T-helper 9 cell (primary cell): ENCODE measurements around the gene MAU2.
"Not testable (repeated sequence)": the region's sequence is repeated elsewhere in the genome, so short reads cannot be mapped to it uniquely, and the experiment has no call there.

ENCODE experiments used
- DNase-seq: peaks from one replicate; pipeline ENCODE4 v3.0.0-alpha.2; 2020

The MAU2 gene

GRCh38 chr19:19348266-19348665 is 27.6 kb downstream of the MAU2 start:
- no peak for DNase-seq

- DNase-seq: no peak
These were observed 28.7 kb downstream of the MAU2 start for GRCh38 chr19:19349365-19349764.

DNA sequence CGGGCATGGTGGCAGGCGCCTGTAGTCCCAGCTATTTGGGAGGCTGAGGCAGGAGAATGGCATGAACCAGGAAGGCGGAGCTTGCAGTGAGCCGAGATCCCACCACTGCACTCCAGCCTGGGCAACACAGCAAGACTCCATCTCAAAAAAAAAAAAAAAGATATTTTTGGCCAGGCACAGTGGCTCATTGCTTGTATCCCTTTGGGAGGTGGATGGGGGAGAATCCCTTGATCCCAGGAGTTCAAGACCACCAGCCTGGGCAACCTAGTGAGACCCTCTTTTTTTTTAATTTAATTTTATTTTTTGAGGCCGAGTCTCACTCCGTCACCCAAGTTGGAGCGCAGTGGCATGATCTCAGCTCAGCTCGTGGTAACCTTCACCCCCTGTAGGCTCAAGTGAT is 30.1 kb downstream of the MAU2 start:
- DNase-seq: not testable (repeated sequence)

DNA sequence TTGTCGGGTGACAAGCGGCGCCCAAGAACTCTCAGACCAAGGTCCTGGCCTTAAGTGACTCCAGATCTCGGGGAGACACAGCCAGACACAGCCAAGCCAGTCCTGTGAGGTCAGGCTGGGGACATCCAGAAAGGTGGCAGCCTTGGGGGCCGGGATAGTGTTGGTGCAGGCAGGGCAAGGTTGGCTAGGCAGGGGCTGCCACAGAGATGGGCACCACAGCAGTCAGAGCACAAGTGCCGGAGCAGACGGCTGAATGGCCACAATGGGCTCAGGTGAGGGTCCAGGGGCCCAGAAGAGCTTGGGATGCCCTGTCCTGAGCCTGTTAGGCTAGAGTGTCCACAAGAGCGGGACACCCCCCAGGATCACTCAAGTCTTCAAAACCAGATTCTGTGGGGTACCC is 32.2 kb downstream of the MAU2 start:
- DNase-seq: no peak

GRCh38 chr19:19354007-19354406 is 33.4 kb downstream of the MAU2 start:
- DNase-seq: no peak

DNA sequence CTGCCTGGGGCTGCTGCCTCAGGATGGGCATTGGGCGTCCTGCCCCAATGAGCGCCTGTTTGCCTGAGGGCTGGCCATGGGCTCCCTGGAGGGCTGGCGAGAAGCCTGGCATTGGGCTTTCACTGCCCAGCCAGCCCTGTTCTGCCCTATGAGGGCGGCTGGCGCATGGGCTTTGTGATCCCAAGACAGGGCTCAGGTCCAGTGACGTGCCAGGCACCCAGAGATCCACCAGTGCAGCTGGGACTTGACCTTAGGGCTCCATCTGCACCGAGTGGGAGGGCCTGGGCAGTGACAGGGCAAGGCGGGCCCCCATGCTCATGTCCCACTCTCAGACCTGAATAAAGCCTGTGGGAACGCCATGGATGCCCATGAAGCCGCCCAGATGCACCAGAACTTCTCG is 34.3 kb downstream of the MAU2 start:
- no peak for DNase-seq

DNA sequence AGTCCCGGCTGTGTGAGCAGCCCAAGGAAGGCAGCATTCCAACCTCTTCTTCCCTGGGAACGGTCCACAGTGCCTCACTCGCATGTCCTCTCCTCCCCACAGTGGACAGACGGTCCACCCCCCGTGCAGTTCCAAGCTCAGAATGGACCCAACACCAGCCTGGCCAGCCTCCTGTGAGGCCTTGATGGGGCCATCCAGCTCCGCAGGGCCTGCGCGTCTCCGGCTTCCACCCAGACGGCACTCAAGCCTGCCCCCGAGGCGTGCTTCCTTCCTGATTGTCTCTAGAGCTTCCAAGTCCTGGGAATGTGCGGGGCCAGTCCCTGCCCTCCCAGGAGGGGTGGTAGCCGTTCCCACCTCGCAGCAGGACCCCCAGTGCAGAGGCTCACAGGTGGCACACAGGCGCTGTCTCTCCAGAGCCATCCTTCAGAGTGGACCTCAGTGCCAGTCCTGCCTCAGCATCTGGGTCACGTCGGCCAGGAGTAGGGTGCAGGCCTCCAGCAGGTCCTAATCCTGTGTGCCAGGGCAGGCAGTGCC is 35.0 kb downstream of the MAU2 start:
- DNase-seq: no peak

DNA sequence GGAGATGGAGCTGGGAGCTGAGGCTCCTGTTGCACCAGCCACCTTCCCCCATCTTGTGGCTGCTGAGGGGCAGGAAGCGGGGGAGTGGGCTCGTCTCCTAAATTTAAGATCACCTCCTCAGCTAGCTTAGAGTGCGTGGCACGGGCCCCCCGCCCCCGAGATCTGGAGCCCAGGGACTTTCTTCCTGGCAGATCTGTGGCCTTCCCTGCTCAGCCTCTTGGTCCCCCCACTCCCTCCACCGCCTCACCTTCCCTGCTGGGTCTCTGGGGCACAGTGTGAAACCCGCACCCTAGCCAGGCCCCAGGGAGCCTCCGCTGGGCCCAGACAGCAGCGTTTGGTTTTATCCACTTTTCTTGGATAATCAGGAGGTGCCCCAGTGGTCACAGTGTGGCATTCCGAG is 35.9 kb downstream of the MAU2 start:
- no peak for DNase-seq

- no peak for DNase-seq
These were observed 36.4 kb downstream of the MAU2 start for GRCh38 chr19:19356901-19357566.

GRCh38 chr19:19361075-19361594 is 40.5 kb downstream of the MAU2 start:
- peak; percentile 64 for DNase-seq

DNA sequence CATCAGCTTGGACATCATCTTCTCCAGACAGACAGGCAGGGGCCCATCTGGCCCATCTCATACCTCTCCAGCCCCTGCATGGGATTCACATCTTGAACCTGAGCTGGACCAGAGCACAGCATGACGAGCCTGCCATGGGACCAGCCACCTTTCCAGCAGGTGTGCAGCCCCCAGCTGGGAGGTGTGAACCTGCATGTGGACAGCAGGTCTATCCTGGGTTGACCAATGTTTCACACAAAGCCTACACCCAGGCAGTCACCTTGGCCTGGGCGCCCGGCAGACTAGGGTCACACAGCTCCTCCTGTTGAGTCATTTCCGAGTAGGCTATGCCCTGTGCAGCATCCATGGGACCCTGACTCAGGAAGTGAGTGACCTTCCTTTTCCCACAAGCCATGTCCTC is 41.4 kb downstream of the MAU2 start:
- no peak for DNase-seq

GRCh38 chr19:19366434-19367396 is 46.1 kb downstream of the MAU2 start:
- peak; percentile 60 for DNase-seq

DNA sequence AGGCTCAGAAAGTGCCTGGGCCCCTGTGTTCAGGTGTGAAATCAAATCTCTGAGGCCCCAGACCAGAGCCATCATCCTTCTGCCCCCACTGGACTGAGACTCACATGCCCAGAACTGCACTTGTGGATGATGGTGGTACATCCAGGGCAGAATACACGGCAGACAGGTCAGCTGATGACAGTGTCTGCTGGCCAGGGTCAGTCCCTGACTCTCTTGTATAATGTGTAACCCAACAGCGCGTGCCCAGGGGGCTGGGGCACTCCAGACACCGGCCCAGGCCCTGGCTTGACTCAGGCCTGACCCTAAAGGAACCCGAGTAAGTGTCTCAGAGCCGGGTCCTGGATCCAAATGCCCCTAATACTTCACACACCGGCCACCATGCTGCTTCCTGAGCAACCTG is 47.5 kb downstream of the MAU2 start:
- DNase-seq: no peak

- DNase-seq: no peak
These were observed 50.4 kb downstream of the MAU2 start for GRCh38 chr19:19371059-19371458.

- DNase-seq: no peak
These were observed 52.2 kb downstream of the MAU2 start for GRCh38 chr19:19372656-19373416.

- no peak for DNase-seq
These were observed 58.9 kb downstream of the MAU2 start for GRCh38 chr19:19379527-19379926.

DNA sequence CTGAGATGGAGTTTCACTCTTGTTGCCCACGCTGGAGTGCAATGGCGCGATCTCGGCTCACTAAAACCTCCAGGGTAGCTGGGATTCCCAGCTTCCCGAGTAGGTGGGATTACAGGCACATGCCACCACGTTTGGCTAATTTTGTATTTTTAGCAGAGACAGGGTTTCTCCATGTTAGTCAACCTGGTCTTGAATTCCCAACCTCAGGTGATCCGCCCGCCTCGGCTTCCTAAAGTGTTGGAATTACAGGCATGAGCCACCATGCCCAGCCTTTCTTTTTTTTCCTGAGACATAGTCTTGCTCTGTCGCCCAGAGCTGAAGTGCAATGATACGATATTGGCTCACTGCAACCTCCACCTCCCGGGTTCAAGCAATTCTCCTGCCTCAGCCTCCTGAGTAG is 59.7 kb downstream of the MAU2 start:
- DNase-seq: not testable (repeated sequence)

GRCh38 chr19:19381007-19381926 is 60.6 kb downstream of the MAU2 start:
- no peak for DNase-seq

DNA sequence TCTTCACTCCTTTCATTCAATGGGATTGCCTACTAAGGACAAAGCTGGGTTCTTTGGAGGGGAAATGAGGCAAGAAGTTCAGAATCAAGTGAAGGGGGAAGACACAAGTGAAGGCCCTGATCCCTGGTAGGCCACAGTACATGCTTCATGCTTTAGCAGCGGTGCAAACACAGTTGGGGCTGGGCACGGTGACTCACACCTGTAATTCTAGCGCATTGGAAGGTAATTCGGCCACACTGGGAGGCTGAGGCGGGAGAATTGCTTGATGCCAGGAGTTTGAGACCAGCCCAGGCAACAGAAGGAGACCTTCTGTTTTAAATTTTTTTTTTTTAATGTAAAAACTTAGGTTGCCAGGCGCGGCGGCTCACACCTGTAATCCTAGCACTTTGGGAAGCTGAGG is 61.5 kb downstream of the MAU2 start:
- no peak for DNase-seq

DNA sequence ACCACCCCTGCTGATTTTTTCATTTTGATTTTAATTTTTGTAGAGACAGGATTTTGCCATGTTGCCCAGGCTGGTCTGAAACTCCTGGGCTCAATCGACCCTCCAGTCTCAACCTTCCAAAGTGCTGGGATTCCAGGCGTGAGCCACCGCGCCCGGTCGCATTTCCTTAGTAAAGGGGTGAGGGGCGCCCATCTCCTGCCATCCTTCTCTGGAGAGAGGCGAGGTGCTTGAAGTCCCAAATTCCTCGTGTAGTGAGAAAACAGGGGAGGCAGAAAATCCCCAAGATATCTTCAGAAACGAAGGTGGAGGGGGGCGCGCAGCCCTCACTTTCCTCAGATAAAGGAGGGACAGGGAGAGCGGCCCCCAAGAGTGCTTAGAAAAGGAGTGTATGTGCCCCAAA is 63.9 kb downstream of the MAU2 start:
- no peak for DNase-seq

- peak; percentile 98 for DNase-seq
These were observed 64.7 kb downstream of the MAU2 start for GRCh38 chr19:19385131-19385895.
